Activated B cell treated with CpG ODN at 0.5 μM for 24 hours (primary cell): ENCODE measurements around the gene USP40. TPM values are rescaled to one million over a fixed set of nuclear protein-coding genes. Genes with fewer than 3 reads are reported as not detected.

Experiments used
- ATAC-seq: fragments of 200-7000 bp; cut with Tn5 transposase; one replicate; pipeline ENCODE4 v1.10.0; 2021; ENCODE audit warnings: low read depth, mild to moderate bottlenecking, moderate library complexity
- CTCF ChIA-PET: fragments of 350-600 bp; sonication (Branson Sonifier 250); formaldehyde crosslinking; loops from one replicate; lab custom pipeline; 2021; ENCODE audit warnings: antibody characterized with exemption; lab: Charles Lee
- POLR2A ChIA-PET: fragments of 350-600 bp; sonication (Branson Sonifier 250); formaldehyde crosslinking; loops from one replicate; lab custom pipeline; 2021; ENCODE audit warnings: antibody characterized with exemption; lab: Charles Lee
- DNase-seq: peaks from one replicate; pipeline ENCODE4 v3.0.0; 2022
- H3K27ac Mint-ChIP-seq: one replicate; pipeline ENCODE4 v1.8.0; 2020; ENCODE audit warnings: mixed read lengths
- H3K27me3 Mint-ChIP-seq: one replicate; pipeline ENCODE4 v1.8.0; 2021; ENCODE audit warnings: mixed read lengths
- H3K36me3 Mint-ChIP-seq: one replicate; pipeline ENCODE4 v1.8.0; 2021; ENCODE audit warnings: low read depth, mixed read lengths
- H3K4me1 Mint-ChIP-seq: one replicate; pipeline ENCODE4 v1.8.0; 2021; ENCODE audit warnings: mixed read lengths
- H3K4me3 Mint-ChIP-seq: one replicate; pipeline ENCODE4 v1.8.0; 2020; ENCODE audit warnings: mild to moderate bottlenecking, mixed read lengths
- H3K9me3 Mint-ChIP-seq: one replicate; pipeline ENCODE4 v1.8.0; 2020; ENCODE audit warnings: mixed read lengths
- CTCF ChIP-seq: fragments of 200-600 bp; IDR thresholded peaks from one replicate; pipeline ENCODE4 v1.8.0; 2022; ENCODE audit warnings: antibody characterized with exemption, mild to moderate bottlenecking
- intact Hi-C: fragments of 100-400 bp; cut with micrococcal nuclease; formaldehyde crosslinking; loops from one replicate; pipeline ENCODE4 v1.15.1; 2024
- total RNA-seq: library from RNA; stranded (reverse); gene quantifications from 2 replicates; pipeline ENCODE4 v1.2.3, GENCODE V29; 2022

USP40 gene
- total RNA-seq, 1 donor from 2014 or later, result 30.4 TPM

DNA sequence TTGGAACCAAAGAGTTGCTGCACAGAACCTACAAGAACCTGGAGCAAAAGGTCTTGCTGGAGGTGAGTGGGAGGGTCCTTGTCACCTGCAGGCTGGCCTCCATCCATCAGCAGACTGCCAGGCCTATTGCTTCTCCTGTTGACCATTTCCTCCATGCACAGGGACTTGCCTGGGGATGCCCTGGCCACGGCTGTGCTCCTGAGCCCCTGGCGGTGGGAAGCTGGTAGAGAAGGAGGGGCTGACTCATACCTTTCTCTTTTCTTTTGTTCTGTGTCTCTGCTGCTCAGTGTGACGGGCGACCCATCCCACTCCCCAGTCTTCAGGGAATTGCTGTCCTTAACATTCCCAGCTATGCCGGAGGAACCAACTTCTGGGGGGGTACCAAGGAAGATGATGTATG, 109.6 kb downstream of the USP40 start:
- ChIA-PET CTCF (interaction anchor here (1.2 kb wide), 1 partner anchor 12 kb away, joined by 3 read pairs; no protein-coding TSS in a partner anchor), POLR2A (no interaction called here)
- H3K4me3 Mint-ChIP-seq, result no peak overlapping the region
- no peak for DNase-seq
- peaks cover 97% of the 10 kb centered on the region for H3K36me3 Mint-ChIP-seq
- TF ChIP-seq CTCF, result no peak
- no peaks in the 10 kb centered on the region for H3K27me3 Mint-ChIP-seq
- H3K9me3 Mint-ChIP-seq, result no peaks in the 10 kb centered on the region
- ATAC-seq, result no peak
- H3K27ac Mint-ChIP-seq, result peak overlapping the region; percentile 38
- intact Hi-C loops, result no loop called here
- H3K4me1 Mint-ChIP-seq, result no peaks in the 10 kb centered on the region

DNA sequence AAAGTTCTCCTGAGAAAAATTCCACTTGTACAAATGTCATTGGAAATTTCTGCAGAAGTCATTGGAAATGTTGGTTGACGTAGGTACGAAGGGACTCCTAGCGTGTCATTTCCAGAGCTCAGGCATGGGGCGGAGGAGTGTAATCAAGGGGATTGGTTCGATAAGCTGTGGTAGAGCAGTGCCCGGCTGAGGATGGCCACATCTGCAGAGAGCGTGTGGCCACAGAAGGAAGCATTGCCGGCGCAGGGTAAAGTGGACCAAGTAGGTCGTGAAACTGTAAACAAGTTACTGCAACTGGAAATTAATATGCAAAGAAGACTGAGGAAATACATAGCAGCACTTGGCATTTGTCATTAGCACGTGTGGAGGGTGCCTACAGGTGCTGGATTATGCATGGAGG, 110.5 kb downstream of the USP40 start:
- ATAC-seq (no peak), DNase-seq (no peak)
- ChIA-PET POLR2A (no interaction called here), CTCF (interaction anchor here (1.2 kb wide), 1 partner anchor 11 kb away, joined by 3 read pairs; no protein-coding TSS in a partner anchor)
- no peaks in the 10 kb centered on the region for H3K27me3 Mint-ChIP-seq
- H3K4me3 Mint-ChIP-seq, result no peak overlapping the region
- no peak for TF ChIP-seq CTCF
- intact Hi-C loops, result no loop called here
- H3K9me3 Mint-ChIP-seq, result no peaks in the 10 kb centered on the region
- H3K4me1 Mint-ChIP-seq, result no peaks in the 10 kb centered on the region
- no peak overlapping the region for H3K27ac Mint-ChIP-seq
- H3K36me3 Mint-ChIP-seq, result peaks cover 96% of the 10 kb centered on the region

DNA sequence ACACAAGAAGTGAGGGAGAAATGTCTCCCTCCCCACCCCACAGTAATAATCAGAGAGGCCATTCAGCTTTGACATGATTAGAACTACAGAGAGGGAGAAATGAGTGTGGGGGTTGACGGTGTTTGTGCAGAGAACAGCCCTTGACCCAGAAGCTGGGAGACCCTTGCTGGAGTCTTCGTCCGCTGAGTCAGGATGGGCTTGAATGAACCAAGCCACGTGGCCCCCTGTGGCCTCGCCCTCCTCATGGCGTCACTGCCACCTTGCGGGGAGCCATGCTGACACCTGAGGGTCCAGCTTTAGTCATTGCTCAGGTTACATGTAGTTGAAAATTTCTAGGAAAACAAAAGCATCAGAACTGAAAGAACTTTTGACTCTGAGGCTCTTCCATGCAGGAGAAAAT, 111.1 kb downstream of the USP40 start:
- Mint-ChIP-seq H3K9me3 (no peaks in the 10 kb centered on the region), H3K27ac (no peak overlapping the region), H3K4me3 (no peak overlapping the region), H3K27me3 (no peaks in the 10 kb centered on the region), H3K4me1 (no peaks in the 10 kb centered on the region), H3K36me3 (peaks cover 96% of the 10 kb centered on the region)
- intact Hi-C loops, result no loop called here
- TF ChIP-seq CTCF, result no peak
- DNase-seq, result no peak
- ChIA-PET POLR2A (no interaction called here), CTCF (no interaction called here)
- no peak for ATAC-seq

DNA sequence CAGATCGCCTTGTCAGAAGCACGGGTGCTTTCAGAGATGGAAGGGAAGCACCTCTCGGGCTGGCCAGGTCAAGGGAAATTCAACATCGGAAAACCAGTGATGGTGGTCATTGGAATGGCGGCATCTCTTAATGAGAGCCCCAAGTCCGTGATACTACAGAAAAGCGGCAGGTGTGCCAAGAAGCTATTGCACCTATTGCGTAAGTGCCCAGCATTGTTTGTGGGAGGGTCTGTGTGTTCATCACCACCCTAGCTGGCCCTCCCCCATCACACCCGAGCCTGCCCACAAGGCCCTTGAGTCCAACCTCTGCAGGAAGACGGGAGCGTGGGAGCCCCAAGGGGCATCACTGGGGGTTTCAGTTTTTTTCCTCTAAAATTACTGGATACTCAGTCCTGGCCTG, 111.6 kb downstream of the USP40 start:
- POLR2A ChIA-PET, result no interaction called here
- no peaks in the 10 kb centered on the region for H3K9me3 Mint-ChIP-seq
- ATAC-seq (no peak), DNase-seq (no peak)
- H3K27me3 Mint-ChIP-seq, result no peaks in the 10 kb centered on the region
- CTCF ChIA-PET, result no interaction called here
- no peak for TF ChIP-seq CTCF
- no peaks in the 10 kb centered on the region for H3K4me1 Mint-ChIP-seq
- peaks cover 96% of the 10 kb centered on the region for H3K36me3 Mint-ChIP-seq
- H3K4me3 Mint-ChIP-seq, result no peak overlapping the region
- intact Hi-C loops, result no loop called here
- no peak overlapping the region for H3K27ac Mint-ChIP-seq

GRCh38 chr2:233453916-233454315, 112.7 kb downstream of the USP40 start:
- H3K9me3 Mint-ChIP-seq, result no peaks in the 10 kb centered on the region
- CTCF ChIA-PET, result interaction anchor here (0.8 to 2.3 kb wide), 2 partner anchors 11 to 50 kb away, joined by 4 to 7 read pairs; no protein-coding TSS in a partner anchor
- no peak for ATAC-seq
- no peak for DNase-seq
- H3K36me3 Mint-ChIP-seq, result peaks cover 96% of the 10 kb centered on the region
- H3K4me3 Mint-ChIP-seq, result no peak overlapping the region
- TF ChIP-seq CTCF, result no peak
- no peak overlapping the region for H3K27ac Mint-ChIP-seq
- intact Hi-C loops, result no loop called here
- POLR2A ChIA-PET, result no interaction called here
- H3K27me3 Mint-ChIP-seq, result no peaks in the 10 kb centered on the region
- H3K4me1 Mint-ChIP-seq, result no peaks in the 10 kb centered on the region
